Measurements from ENCODE around the gene NPPB. TPM values are rescaled to one million over a fixed set of nuclear protein-coding genes. Genes with fewer than 3 reads are reported as not detected.

The NPPB gene
- total and polyA plus RNA-seq, 9 of the 15 experiments (the other 6 are each of a cell fraction or from before 2014, with no cell fraction given): not detected

- TF ChIP-seq ESRRA (IDR thresholded peaks at IDR 0.05; ENCODE audit: borderline replicate concordance, low read depth) (no peak), JUNB (CRISPR knock-in tag; conservative IDR thresholded peaks at IDR 0.05) (no peak), ZNF316 (IDR thresholded peaks at IDR 0.05) (no peak), ARID4B (CRISPR knock-in tag; IDR thresholded peaks at IDR 0.05) (peak; percentile 98), SREBF1 (IDR thresholded peaks at IDR 0.05; ENCODE audit: borderline replicate concordance, low read depth, low read length) (no peak), KDM5B (IDR thresholded peaks at IDR 0.05; ENCODE audit: insufficient replicate concordance, low read depth, low read length) (no peak), POLR2AphosphoS2 (IDR thresholded peaks at IDR 0.05; ENCODE audit: low read length) (no peak), HDAC8 (tag; IDR thresholded peaks at IDR 0.05) (no peak), E2F8 (IDR thresholded peaks at IDR 0.05; ENCODE audit: low read depth, partially characterized antibody) (no peak), MAFG (tag; conservative IDR thresholded peaks at IDR 0.05) (no peak), ZNF436 (CRISPR knock-in tag; IDR thresholded peaks at IDR 0.05) (no peak), ZNF324 (CRISPR knock-in tag; IDR thresholded peaks at IDR 0.05) (no peak), RFX5 (IDR thresholded peaks at IDR 0.05; ENCODE audit: low read depth, low read length) (no peak), MECOM (CRISPR knock-in tag; IDR thresholded peaks at IDR 0.05) (no peak), PML (IDR thresholded peaks at IDR 0.05; ENCODE audit: low read length) (no peak), CLOCK (CRISPR knock-in tag; IDR thresholded peaks at IDR 0.05; ENCODE audit: borderline replicate concordance) (no peak), PPARD (CRISPR knock-in tag; IDR thresholded peaks at IDR 0.05) (no peak), STAG1 (CRISPR knock-in tag; IDR thresholded peaks at IDR 0.05; ENCODE audit: borderline replicate concordance) (no peak; the same call in 1 of the 2 replicates)
These were observed 475 bp upstream of the NPPB start (continued) for GRCh38 chr1:11858968-11859871.

Data from K562 (cell line).